HG02884 (cell line): ENCODE results near the gene TMEM247.

Experiments used
- ATAC-seq: cut with Tn5 transposase; IDR thresholded peaks from one replicate; pipeline ENCODE4 v1.9.1; 2021; ENCODE audit warnings: mild to moderate bottlenecking, moderate library complexity; ENCODE audit not compliant: unreplicated experiment

Gene TMEM247

GRCh38 chr2:46479265-46479664 lies at the start of gene TMEM247:
Gene TMEM247, plus strand, starts transcription at chr2:46479565.
- ATAC-seq, result no peak

GRCh38 chr2:46430413-46430812 lies 49.0 kb upstream of the TMEM247 start:
- ATAC-seq, result no peak

- ATAC-seq, result no peak
Observed at GRCh38 chr2:46430992-46431391, 48.4 kb upstream of the TMEM247 start.

- ATAC-seq, result no peak
Observed at GRCh38 chr2:46431481-46432235, 47.7 kb upstream of the TMEM247 start.

- no peak for ATAC-seq
Observed at GRCh38 chr2:46434851-46435273, 44.5 kb upstream of the TMEM247 start.

- ATAC-seq, result no peak
Observed at GRCh38 chr2:46435353-46435752, 44.0 kb upstream of the TMEM247 start.

GRCh38 chr2:46435796-46436360 lies 43.5 kb upstream of the TMEM247 start:
- ATAC-seq, result no peak

GRCh38 chr2:46436800-46437199 lies 42.6 kb upstream of the TMEM247 start:
- no peak for ATAC-seq

GRCh38 chr2:46438102-46438501 lies 41.3 kb upstream of the TMEM247 start:
- no peak for ATAC-seq

- ATAC-seq, result no peak
Observed at GRCh38 chr2:46438794-46439193, 40.6 kb upstream of the TMEM247 start.

GRCh38 chr2:46439582-46439981 lies 39.8 kb upstream of the TMEM247 start:
- ATAC-seq, result no peak

GRCh38 chr2:46441838-46442712 lies 37.3 kb upstream of the TMEM247 start:
- no peak for ATAC-seq

GRCh38 chr2:46444732-46445131 lies 34.6 kb upstream of the TMEM247 start:
- ATAC-seq, result no peak

GRCh38 chr2:46445556-46445955 lies 33.8 kb upstream of the TMEM247 start:
- ATAC-seq, result no peak

GRCh38 chr2:46446871-46447568 lies 32.3 kb upstream of the TMEM247 start:
- ATAC-seq, result no peak

- no peak for ATAC-seq
Observed at GRCh38 chr2:46447649-46448048, 31.7 kb upstream of the TMEM247 start.

GRCh38 chr2:46448111-46448510 lies 31.3 kb upstream of the TMEM247 start:
- no peak for ATAC-seq

- no peak for ATAC-seq
Observed at GRCh38 chr2:46448641-46449040, 30.7 kb upstream of the TMEM247 start.

GRCh38 chr2:46449700-46450099 lies 29.7 kb upstream of the TMEM247 start:
- no peak for ATAC-seq

GRCh38 chr2:46451131-46451711 lies 28.1 kb upstream of the TMEM247 start:
- ATAC-seq, result no peak

- ATAC-seq, result no peak
Observed at GRCh38 chr2:46456789-46457188, 22.6 kb upstream of the TMEM247 start.
